ACC112 (cell line): Measurements from ENCODE around the gene PRKG1.
"Not testable (repeated sequence)": the region's sequence is repeated elsewhere in the genome, so short reads cannot be mapped to it uniquely, and the experiment has no call there.

ENCODE experiments used
- H2AFZ ChIP-seq: fragments of 200-600 bp; sonication (generic); one replicate; pipeline ENCODE4 v1.6.0; 2017; ENCODE audit warnings: antibody characterized with exemption, low read length; ENCODE audit not compliant: unreplicated experiment
- H3K27ac ChIP-seq: fragments of 200-600 bp; sonication (generic); 2 replicates; pipeline ENCODE4 v1.5.1; 2014; ENCODE audit warnings: low read depth, mild to moderate bottlenecking, antibody characterized with exemption, low read length, moderate library complexity
- H3K27me3 ChIP-seq: fragments of 200-600 bp; sonication (generic); 2 replicates; pipeline ENCODE4 v1.6.1; 2014; ENCODE audit warnings: mild to moderate bottlenecking, antibody characterized with exemption, low read length, moderate library complexity, mixed read lengths; ENCODE audit not compliant: insufficient read depth
- H3K36me3 ChIP-seq: fragments of 200-600 bp; sonication (generic); 2 replicates; pipeline ENCODE4 v1.6.1; 2016; ENCODE audit warnings: mild to moderate bottlenecking, antibody characterized with exemption, low read length, moderate library complexity, mixed read lengths; ENCODE audit not compliant: insufficient read depth
- H3K4me1 ChIP-seq: fragments of 200-600 bp; sonication (generic); one replicate; pipeline ENCODE4 v1.6.1; 2016; ENCODE audit warnings: low read length, mixed read lengths; ENCODE audit not compliant: insufficient read depth, unreplicated experiment, control insufficient read depth
- H3K4me3 ChIP-seq: fragments of 200-600 bp; sonication (generic); 2 replicates; pipeline ENCODE4 v1.5.1; 2014; ENCODE audit warnings: mild to moderate bottlenecking, low read depth, low read length
- H3K79me2 ChIP-seq: fragments of 200-600 bp; sonication (generic); one replicate; pipeline ENCODE4 v1.6.0; 2016; ENCODE audit warnings: low read length; ENCODE audit not compliant: control insufficient read depth, unreplicated experiment, insufficient read depth

PRKG1 gene

DNA sequence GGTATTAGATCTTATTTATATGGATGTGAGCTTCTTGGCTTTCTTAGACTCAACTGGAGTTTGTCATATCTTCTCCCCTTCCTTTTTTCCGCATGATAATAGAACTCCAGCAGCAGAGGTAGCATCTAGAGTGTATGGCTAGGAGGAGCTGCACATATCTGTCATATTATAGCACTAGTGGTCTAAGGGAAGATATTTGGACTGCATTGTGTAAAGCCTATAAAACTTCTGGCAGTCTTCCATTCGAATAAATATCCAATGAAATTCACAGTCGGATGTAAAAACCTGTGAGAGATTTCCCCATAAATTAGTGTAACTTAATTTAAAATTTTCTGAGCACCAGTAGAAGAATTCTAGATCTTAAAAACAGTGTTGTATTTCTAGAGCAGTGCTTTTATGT is 123.9 kb downstream of the PRKG1 start:
- Histone ChIP-seq H3K27ac (no peak overlapping the region), H3K79me2 (no peaks in the 10 kb centered on the region), H3K36me3 (no peaks in the 10 kb centered on the region), H2AFZ (no peak overlapping the region), H3K4me3 (no peak overlapping the region), H3K4me1 (no peaks in the 10 kb centered on the region), H3K27me3 (no peaks in the 10 kb centered on the region)

DNA sequence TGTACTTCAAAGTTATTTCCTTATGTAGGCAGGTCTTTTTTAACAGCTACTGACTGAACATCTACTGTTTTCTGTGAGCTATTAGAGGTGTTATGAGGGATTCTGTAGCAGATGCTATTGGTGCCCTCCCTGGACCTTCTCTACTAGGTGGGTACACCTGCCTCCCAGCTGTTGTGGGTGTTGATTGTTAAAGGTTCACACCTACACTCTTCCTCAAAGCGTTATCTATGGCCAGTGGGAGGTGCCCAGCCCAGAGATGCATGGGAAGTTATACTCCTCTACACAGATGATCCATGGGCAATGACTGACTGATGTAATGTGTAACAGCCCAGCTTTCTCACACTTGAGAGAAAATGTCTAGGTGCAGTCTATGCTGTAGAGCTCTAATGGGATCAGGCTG is 127.7 kb downstream of the PRKG1 start:
- Histone ChIP-seq H3K36me3 (no peaks in the 10 kb centered on the region), H2AFZ (no peak overlapping the region), H3K27ac (no peak overlapping the region), H3K4me3 (no peak overlapping the region), H3K79me2 (no peaks in the 10 kb centered on the region), H3K4me1 (no peaks in the 10 kb centered on the region), H3K27me3 (no peaks in the 10 kb centered on the region)

- no peaks in the 10 kb centered on the region for H3K79me2 ChIP-seq
- no peak overlapping the region for H3K4me3 ChIP-seq
- H3K27ac ChIP-seq = no peak overlapping the region
- H3K4me1 ChIP-seq = no peaks in the 10 kb centered on the region
- H3K27me3 ChIP-seq = no peaks in the 10 kb centered on the region
- no peaks in the 10 kb centered on the region for H3K36me3 ChIP-seq
- H2AFZ ChIP-seq = no peak overlapping the region
Measured at GRCh38 chr10:51203359-51203758, 129.1 kb downstream of the PRKG1 start.

DNA sequence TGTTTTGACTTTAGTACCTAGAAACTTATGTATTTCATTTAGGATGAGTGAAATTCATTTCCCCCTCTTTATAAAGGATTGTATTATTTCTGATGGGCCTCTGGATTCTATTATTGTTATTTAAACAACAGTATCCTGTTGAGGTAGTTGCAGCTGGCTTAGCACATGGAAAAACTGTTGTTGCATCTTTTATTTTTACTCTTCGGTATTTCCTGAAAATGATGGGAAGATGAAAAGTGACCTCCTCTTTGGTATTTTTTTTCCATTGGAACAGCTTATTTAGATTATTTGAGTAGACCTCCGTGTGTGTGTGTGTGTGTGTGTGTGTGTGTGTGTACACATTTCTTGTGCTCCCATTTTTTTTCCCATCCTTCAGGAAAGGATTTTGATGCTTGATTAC is 129.8 kb downstream of the PRKG1 start:
- Histone ChIP-seq H3K27ac (no peak overlapping the region), H2AFZ (no peak overlapping the region), H3K4me1 (no peaks in the 10 kb centered on the region), H3K27me3 (no peaks in the 10 kb centered on the region), H3K4me3 (no peak overlapping the region), H3K79me2 (no peaks in the 10 kb centered on the region), H3K36me3 (no peaks in the 10 kb centered on the region)

DNA sequence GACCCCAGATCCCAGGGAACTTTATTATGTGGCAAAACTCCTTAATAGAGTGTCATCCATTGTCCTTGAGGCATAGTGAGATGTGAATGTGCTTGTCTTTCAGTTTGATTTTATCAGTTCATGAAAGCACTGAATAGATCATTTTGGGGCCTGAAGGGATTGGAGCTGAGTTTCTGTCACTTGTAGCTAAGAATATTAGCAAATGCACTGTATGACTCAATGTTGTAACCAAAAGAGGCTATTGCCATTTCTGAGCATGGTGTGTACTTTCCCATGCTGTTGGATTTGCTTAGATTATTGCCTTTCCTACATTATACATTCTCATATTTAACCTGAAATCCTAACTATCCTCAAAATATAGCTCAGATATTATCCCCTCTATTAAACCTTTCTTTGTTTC is 130.4 kb downstream of the PRKG1 start:
- no peaks in the 10 kb centered on the region for H3K27me3 ChIP-seq
- H3K4me3 ChIP-seq = no peak overlapping the region
- H3K36me3 ChIP-seq = no peaks in the 10 kb centered on the region
- H3K79me2 ChIP-seq = no peaks in the 10 kb centered on the region
- H2AFZ ChIP-seq = no peak overlapping the region
- no peak overlapping the region for H3K27ac ChIP-seq
- no peaks in the 10 kb centered on the region for H3K4me1 ChIP-seq

- H3K4me1 ChIP-seq = no peaks in the 10 kb centered on the region
Measured at GRCh38 chr10:51206500-51206899, 132.2 kb downstream of the PRKG1 start.

DNA sequence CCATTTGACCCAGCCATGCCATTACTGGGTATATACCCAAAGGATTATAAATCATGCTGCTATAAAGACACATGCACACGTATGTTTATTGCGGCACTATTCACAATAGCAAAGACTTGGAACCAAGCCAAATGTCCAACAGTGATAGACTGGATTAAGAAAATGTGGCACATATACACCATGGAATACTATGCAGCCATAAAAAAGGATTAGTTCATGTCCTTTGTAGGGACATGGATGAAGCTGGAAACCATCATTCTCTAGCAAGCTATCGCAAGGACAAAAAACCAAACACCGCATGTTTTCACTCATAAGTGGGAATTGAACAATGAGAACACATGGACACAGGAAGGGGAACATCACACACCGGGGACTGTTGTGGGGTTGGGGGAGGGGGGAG is 138.7 kb downstream of the PRKG1 start:
- H3K27ac ChIP-seq, H2AFZ ChIP-seq, H3K4me1 ChIP-seq, H3K4me3 ChIP-seq, H3K36me3 ChIP-seq, H3K79me2 ChIP-seq, H3K27me3 ChIP-seq: not testable (repeated sequence)

More at GRCh38 chr10:51206500-51206899, 132.2 kb downstream of the PRKG1 start:
- Histone ChIP-seq H3K27me3 (no peaks in the 10 kb centered on the region), H3K36me3 (no peaks in the 10 kb centered on the region), H3K4me3 (no peak overlapping the region), H2AFZ (no peak overlapping the region), H3K27ac (no peak overlapping the region), H3K79me2 (no peaks in the 10 kb centered on the region)

- Histone ChIP-seq H3K4me1 (no peaks in the 10 kb centered on the region), H3K27ac (no peak overlapping the region), H3K36me3 (no peaks in the 10 kb centered on the region), H3K27me3 (no peaks in the 10 kb centered on the region), H2AFZ (no peak overlapping the region), H3K79me2 (no peaks in the 10 kb centered on the region), H3K4me3 (no peak overlapping the region)
Measured at GRCh38 chr10:51214207-51215196, 140.2 kb downstream of the PRKG1 start.

DNA sequence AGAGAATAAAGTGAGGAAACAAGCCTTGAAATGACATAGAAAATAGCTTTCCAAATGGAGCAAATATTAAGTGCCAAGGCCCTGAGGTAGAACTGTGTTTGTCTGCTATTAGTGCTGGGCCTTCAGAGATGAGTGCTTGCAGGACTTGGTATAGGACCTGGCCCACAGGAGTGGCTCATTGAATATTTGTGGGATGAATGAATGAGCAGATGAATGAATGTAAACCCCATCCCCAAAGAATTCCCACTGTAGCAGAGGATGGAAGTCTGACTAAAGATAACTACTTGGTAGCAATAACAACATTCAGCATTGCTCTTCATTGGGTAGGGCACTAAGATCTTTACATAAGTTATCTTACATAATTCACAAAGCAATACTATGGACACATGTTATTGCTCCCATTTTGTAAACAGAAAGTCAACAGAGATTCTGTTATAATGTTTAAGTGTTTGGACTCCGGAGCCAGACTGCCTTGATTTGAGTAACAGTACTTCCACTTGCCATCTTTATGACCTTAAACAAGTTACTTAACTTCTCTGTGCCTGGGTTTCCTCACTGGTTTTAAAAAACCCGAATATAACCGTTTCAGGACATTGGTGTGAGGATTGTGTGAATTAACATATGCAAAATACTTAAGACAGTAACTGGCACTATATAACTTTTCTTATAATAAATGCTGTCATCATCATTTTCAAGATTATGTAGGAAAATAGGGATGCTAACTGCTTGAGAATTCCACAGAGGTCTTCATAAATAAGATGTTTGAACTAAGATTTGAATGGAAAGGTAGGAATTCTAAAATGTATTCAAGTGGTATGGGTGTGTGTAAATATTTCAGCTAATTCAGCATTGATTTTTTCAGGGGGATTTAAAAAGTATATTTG is 141.9 kb downstream of the PRKG1 start:
- H3K27ac ChIP-seq = no peak overlapping the region
- no peaks in the 10 kb centered on the region for H3K36me3 ChIP-seq
- H3K4me1 ChIP-seq = no peaks in the 10 kb centered on the region
- no peaks in the 10 kb centered on the region for H3K27me3 ChIP-seq
- H3K4me3 ChIP-seq = no peak overlapping the region
- no peaks in the 10 kb centered on the region for H3K79me2 ChIP-seq
- H2AFZ ChIP-seq = no peak overlapping the region

DNA sequence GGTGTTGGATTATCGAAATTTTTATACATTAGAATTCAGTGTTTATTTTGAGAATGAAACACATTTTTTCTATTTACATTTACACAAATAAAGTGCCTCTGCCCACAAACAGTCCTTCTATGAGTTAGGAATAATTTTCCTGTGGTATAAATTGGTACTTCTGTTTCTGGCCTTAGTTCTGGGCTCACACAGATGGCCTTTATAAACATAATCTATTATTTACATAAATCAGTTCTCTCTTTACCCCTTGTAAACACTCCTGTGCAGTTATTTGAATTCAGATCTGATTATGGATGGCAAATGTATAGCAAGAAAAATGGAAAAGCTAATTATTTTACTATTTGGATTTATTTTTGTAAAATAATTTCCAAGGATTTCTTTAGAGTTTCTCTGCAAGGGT is 143.2 kb downstream of the PRKG1 start:
- Histone ChIP-seq H3K4me1 (no peaks in the 10 kb centered on the region), H2AFZ (no peak overlapping the region), H3K27me3 (no peaks in the 10 kb centered on the region), H3K4me3 (no peak overlapping the region), H3K36me3 (no peaks in the 10 kb centered on the region), H3K79me2 (no peaks in the 10 kb centered on the region), H3K27ac (no peak overlapping the region)
